ENCODE results near the gene NIBAN1. TPM values are rescaled to one million over a fixed set of nuclear protein-coding genes. Genes with fewer than 3 reads are reported as not detected.

NIBAN1 gene
- total RNA-seq, 2 donors from 2014 or later: 198 to 371 TPM

DNA sequence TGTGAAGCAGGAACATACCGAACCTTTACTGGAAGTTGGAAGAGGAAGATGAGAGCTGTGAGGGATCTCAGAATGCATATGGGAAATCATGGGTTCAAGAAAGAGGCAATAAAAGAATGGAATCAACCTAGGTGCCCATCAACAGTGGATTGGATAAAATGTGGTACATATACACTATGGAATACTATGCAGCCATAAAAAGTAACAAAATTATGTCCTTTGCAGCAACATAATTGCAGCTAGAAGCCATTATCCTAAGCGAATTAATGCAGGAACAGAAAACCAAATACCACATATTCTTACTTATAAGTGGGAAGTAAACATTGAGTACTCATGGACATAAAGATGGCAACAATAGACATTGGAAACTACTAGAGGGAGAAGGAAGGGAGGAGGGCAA is 40.4 kb downstream of the NIBAN1 start:
- no peak for DNase-seq (ENCODE audit: low spot score)
- H3K9me3 ChIP-seq: no peaks in the 10 kb centered on the region
- H3K27me3 ChIP-seq: no peaks in the 10 kb centered on the region
- peaks cover 5% of the 10 kb centered on the region for H3K36me3 ChIP-seq
- no peak overlapping the region for H3K4me3 ChIP-seq
- TF ChIP-seq, protein P1, sequence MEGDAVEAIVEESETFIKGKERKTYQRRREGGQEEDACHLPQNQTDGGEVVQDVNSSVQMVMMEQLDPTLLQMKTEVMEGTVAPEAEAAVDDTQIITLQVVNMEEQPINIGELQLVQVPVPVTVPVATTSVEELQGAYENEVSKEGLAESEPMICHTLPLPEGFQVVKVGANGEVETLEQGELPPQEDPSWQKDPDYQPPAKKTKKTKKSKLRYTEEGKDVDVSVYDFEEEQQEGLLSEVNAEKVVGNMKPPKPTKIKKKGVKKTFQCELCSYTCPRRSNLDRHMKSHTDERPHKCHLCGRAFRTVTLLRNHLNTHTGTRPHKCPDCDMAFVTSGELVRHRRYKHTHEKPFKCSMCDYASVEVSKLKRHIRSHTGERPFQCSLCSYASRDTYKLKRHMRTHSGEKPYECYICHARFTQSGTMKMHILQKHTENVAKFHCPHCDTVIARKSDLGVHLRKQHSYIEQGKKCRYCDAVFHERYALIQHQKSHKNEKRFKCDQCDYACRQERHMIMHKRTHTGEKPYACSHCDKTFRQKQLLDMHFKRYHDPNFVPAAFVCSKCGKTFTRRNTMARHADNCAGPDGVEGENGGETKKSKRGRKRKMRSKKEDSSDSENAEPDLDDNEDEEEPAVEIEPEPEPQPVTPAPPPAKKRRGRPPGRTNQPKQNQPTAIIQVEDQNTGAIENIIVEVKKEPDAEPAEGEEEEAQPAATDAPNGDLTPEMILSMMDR (IDR thresholded peaks at IDR 0.05): no peak
- H3K27ac ChIP-seq: no peak overlapping the region
- H3K4me1 ChIP-seq: peaks cover 0 to 25% of the 10 kb centered on the region in 2 donors

DNA sequence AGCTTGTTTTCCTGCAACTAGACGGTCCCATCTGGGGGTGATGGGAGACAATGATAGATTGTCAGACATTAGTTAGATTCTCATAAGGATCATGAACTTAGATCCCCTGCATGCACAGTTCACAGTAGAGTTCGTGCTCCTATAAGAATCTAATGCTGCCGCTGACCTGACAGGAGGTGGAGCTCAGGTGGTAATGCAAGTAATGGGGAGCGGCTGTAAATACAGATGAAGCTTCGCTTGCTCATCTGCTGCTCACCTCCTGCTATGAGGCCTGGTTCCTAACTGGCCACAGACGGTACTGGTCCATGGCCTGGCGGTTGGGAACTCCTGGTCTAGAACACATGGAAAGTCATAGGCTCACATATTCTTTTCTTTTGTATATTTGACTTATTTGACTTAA is 42.0 kb downstream of the NIBAN1 start:
- no peak for DNase-seq (ENCODE audit: low spot score)
- no peak overlapping the region for H3K4me3 ChIP-seq
- no peak overlapping the region for H3K27ac ChIP-seq
- peaks cover 5% of the 10 kb centered on the region for H3K36me3 ChIP-seq
- TF ChIP-seq, protein P1 (IDR thresholded peaks at IDR 0.05): no peak
- H3K4me1 ChIP-seq: peaks cover 0 to 28% of the 10 kb centered on the region in 2 donors
- H3K9me3 ChIP-seq: no peaks in the 10 kb centered on the region
- H3K27me3 ChIP-seq: no peaks in the 10 kb centered on the region

DNA sequence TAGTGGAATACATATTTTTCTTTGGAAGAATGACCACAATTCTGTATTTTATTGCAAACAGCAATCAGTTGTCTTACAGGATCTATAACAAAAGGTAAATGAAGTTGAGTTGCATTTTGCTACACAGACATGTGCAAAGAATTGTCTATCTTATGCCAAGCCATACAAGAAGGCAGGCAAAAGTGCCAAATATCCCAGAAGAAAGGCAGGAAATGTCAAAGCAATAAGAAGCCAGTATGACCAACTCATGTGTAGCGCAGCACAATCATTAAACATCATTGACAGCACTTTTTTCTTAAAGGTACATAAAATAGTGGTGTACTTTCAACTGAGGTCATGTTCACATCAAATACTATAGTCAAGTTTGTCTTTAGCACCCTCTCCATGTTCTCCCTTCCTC is 42.7 kb downstream of the NIBAN1 start:
- H3K27me3 ChIP-seq: no peaks in the 10 kb centered on the region
- TF ChIP-seq, protein P1 (IDR thresholded peaks at IDR 0.05): no peak
- peaks cover 5% of the 10 kb centered on the region for H3K36me3 ChIP-seq
- DNase-seq (ENCODE audit: low spot score): no peak
- H3K27ac ChIP-seq: no peak overlapping the region
- peaks cover 0 to 28% of the 10 kb centered on the region in 2 donors for H3K4me1 ChIP-seq
- no peaks in the 10 kb centered on the region for H3K9me3 ChIP-seq
- H3K4me3 ChIP-seq: no peak overlapping the region

DNA sequence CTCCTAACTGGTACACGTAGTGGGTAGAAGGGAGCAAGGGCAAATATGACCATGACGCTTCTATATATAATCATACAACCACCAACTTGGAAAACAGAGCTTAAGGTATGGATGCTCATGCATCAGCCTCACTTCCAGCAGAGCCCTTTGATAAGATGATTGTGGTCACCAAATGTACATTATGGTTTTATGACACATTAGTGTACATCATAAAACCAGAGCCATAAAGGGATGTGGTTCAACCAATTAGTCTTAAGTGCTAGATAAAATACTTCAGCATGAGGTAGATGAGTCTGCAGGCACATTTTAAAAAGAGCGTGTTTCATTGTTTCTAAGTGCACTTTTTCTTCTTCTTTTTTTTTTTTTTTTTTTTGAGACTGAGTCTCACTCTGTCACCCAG is 43.7 kb downstream of the NIBAN1 start:
- Histone ChIP-seq H3K9me3 (no peaks in the 10 kb centered on the region), H3K27ac (peak overlapping the region in 1 of 2 donors; percentile 20), H3K4me1 (peaks cover 0 to 21% of the 10 kb centered on the region in 2 donors), H3K4me3 (no peak overlapping the region), H3K27me3 (no peaks in the 10 kb centered on the region), H3K36me3 (peaks cover 5% of the 10 kb centered on the region)
- TF ChIP-seq, protein P1 (IDR thresholded peaks at IDR 0.05): no peak
- no peak for DNase-seq (ENCODE audit: low spot score)

DNA sequence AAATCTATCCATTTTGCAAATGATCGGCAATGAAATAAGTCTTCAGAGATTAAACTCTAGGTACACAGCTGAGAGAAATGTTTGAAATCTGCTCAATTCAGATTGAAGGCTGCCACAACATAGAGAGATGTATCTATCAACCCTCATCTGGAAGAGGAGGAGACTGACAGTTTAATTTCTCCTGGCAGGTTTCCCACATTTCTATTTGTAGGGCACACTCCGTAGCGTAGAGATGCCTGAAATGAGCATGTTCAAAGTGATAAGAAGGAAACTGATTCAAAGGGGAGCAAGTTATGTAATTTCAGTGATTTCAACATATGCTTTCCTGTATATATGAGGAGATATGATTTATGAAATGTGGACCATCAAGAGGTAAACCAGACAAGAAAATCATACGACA is 44.1 kb downstream of the NIBAN1 start:
- H3K27me3 ChIP-seq: no peaks in the 10 kb centered on the region
- TF ChIP-seq, protein P1 (IDR thresholded peaks at IDR 0.05): no peak
- H3K4me3 ChIP-seq: no peak overlapping the region
- H3K4me1 ChIP-seq: peaks cover 0 to 21% of the 10 kb centered on the region in 2 donors
- DNase-seq (ENCODE audit: low spot score): no peak
- no peaks in the 10 kb centered on the region for H3K9me3 ChIP-seq
- peaks cover 5% of the 10 kb centered on the region for H3K36me3 ChIP-seq
- H3K27ac ChIP-seq: peak overlapping the region in 1 of 2 donors; percentile 20

DNA sequence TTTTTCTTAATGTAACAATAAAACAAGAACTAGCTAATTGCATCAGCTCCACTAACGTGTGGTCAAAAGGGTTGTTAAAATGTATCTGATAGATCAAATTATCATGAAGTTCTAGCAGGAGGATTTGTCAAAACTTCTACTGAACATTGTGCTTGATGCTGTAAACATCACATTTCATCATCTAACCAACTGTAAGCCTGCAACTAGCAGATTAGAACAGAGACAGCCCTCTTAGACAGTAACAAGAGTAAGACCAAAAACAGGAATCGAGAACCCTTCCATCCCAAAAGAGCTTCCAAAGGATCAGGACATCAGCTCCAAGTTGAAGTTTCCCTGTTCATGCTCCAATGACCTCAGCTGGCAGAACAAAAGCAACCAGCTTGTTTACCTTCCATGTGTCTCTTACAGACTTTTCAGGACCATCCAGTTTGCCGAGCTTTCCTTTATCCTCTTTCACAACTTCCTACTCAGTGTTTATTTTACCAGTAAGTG is 44.6 kb downstream of the NIBAN1 start:
- H3K4me3 ChIP-seq: no peak overlapping the region
- peaks cover 5% of the 10 kb centered on the region for H3K36me3 ChIP-seq
- peaks cover 0 to 21% of the 10 kb centered on the region in 2 donors for H3K4me1 ChIP-seq
- no peak for DNase-seq (ENCODE audit: low spot score)
- TF ChIP-seq, protein P1 (IDR thresholded peaks at IDR 0.05): no peak
- no peaks in the 10 kb centered on the region for H3K9me3 ChIP-seq
- H3K27ac ChIP-seq: peak overlapping the region in 1 of 2 donors; percentile 20
- no peaks in the 10 kb centered on the region for H3K27me3 ChIP-seq

Measured in right atrium auricular region (tissue), 2 donors.